CD4-positive, alpha-beta T cell treated with Interleukin-4 for 4 hours (primary cell): ENCODE measurements around the gene GSTM4.
A peak's percentile ranks its signal among the peaks of the same experiment; 100 is the strongest.
"Not testable (repeated sequence)": the region's sequence is repeated elsewhere in the genome, so short reads cannot be mapped to it uniquely, and the experiment has no call there.

ENCODE experiments used
- DNase-seq: peaks from one replicate; pipeline ENCODE4 v3.0.0-alpha.2; 2020

The GSTM4 gene

DNA sequence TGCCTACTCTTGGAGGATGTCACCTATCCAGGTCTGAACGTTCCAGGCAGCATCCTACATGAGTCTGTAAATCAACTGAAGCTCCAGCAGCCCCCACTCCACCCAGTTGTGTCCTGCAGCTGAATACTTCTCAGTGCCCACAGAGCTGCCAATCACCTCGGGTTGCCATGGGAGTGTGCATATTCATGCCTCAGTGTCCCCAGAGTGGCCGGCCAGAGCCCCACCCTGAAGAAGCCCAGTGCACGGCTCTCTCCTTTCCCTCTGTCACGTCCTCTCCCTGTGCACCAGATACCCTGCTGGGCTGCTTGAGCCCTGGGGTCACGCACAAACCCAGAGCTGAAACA is 16.1 kb upstream of the GSTM4 start:
- no peak for DNase-seq

DNA sequence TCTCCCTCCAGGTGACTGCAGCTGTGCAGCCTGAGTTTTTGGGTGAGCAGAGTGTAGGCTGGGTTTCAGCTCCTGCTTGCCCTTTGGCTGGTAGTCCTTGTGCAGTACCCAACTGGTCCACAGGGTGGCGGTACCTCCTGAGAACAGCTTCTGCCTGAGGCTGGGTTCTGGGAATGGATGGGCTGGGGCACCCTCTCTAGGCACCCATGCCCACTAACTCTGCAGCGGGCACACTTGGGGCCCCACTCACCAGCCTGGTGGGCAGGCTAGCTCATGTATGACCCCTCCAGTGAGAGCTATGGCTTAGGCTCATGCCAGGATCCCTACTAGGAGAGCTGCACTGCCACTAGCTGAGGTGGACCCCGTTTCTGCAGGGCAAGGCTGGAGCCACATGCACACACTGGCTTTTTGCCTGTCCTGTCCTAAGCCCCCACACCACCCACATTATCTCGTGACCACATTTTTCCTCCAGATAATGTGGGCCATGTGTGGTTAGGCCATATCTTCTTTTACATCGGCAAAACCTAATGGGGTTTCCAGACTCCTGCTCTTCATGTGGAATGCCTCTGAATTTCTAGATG is 15.5 kb upstream of the GSTM4 start:
- peak; percentile 83 for DNase-seq

DNA sequence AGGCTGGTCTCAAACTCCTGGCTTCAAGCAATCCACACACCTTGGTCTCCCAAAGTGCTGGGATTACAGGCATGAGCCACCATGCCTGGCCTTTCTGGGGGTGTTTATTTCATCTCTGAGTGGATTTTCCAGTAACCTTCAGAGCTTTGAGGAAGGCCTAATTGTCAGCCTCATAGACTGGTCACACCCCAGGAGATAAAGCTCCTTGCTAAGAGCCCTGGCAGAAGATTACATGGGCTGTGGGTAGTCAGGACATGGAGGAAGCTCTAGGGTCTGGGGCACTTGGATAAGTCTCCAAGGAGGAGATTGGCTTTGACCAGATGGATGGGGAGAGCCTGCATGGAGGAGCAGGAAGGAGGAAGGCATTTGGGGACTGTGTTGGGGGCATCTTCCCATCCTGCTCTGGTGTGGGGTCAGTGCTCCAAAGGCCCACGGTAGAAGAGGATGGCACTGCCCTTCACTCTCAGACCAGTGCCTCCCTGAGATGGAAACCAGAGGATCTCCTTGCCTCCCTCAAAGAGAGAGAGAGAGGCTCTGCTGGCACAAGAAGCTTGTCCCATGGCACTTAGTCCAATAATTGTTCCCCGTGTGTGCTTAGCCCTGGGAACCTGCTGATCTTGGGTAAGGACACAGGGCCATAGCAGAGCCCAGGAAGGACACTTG is 14.7 kb upstream of the GSTM4 start:
- DNase-seq = no peak

DNA sequence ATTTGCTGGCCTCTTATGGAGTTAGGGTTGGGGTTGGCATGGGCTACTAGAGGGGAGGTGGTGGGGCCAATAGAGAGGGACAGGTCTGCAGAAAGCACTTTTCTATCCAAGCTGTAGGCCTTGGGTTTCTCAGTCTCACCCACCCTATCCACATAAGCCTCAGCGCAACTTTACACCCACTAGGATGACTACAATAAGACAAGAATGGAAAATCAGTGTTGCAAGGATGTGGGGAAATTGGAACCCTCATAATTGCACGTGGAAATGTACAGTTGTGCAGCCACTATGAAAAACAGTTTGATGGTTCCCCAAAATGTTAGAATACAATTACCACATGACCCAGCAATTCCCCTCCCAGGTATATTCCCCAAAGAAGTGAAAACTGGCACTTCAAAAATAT is 14.0 kb upstream of the GSTM4 start:
- no peak for DNase-seq

DNA sequence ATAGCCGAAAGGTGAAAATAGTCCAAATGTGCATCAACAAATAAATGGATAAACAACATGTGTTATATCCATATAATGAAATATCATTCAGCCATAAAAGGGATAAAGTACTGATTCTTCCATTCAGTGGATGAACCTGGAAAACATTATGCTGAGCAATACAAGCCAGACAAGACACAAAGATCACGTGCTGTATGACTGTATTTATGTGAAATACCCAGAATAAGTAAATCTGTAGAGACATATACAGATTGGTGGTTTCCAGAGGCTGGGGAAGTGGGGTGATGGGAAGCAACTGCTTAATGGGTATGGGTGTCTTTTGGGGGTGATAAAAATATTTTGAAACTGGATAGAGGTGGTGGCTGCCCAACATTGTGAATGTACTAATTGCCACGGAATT is 13.3 kb upstream of the GSTM4 start:
- DNase-seq = no peak

DNA sequence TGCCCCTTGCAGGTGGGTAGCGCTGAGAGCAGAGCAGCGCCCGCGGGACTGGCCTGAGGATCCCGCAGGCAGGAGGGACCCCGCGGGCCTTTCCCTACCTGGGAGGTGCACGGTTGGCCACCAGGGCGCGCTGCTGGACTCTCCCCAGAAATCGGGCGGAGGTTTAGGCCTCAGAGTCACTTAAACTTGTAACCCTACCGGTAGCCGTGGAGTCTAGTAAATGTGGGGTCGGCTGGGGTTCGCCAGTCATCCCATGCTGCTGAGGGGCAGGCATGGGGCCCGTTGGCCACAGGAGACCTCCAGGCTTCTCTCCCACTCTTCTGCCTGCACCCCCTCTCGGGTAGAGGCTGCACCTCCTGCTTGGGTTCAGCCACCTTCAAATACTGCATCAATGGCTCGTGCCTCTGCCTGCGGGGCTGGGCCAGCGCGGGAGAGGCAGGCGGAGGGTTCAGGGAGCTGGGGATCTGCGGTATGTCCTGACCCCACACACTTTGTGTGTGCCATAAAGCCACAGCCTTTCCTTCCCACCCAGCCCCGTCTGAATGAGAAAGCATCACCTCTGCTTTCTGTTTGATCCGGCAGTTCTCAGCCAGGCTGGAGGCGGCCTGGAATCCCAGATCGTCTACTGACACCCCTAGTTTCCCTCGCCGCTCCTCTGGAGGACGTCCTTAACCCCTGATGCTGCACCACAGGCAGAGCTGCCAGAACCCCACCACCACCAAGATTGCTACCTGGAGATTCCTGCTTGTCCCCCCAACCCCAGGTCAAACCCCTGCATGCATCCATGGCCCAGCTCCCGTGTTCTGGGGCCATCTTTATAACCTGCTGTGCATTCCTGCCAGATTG is 12.3 kb upstream of the GSTM4 start:
- DNase-seq = peak; percentile 83

DNA sequence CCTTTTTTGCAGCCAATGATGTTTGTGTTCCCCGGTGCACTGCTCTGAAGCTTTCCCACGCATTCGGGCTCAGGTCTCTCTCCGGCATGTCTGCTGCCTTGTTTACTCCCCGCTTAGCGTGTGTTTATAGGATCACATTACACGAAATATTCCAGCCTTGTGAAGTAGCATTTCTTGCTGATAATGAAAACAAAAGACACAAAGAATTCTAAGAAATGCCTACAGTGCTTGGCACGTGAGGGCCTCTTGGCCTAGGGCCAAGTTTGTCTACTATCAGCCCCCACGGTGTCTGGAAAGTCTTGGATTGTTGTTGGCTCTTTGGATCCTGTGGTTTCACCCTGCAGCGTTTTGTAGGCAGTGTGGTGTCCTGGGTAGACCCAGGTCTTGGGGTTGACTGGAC is 11.2 kb upstream of the GSTM4 start:
- DNase-seq = no peak

DNA sequence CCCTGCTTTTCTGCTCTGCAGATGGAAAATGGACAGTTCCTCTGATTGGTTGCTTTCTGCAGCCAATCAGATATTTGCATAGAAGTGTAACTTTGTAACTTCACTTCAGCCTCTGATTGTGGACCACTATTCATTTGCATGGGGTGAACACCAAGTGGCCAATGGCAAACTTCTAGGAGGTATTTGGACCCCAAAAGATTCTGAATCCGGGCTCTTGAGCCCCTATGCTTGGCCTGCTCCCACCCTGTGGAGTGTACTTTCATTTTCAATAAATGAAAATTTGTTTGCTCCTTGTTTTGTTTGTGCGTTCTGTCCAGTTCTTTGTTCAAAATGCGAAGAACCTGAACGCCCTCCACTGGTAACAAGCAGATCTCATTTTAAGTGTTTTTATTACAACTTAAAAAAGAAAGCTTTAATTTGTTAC is 6.4 kb upstream of the GSTM4 start:
- no peak for DNase-seq

DNA sequence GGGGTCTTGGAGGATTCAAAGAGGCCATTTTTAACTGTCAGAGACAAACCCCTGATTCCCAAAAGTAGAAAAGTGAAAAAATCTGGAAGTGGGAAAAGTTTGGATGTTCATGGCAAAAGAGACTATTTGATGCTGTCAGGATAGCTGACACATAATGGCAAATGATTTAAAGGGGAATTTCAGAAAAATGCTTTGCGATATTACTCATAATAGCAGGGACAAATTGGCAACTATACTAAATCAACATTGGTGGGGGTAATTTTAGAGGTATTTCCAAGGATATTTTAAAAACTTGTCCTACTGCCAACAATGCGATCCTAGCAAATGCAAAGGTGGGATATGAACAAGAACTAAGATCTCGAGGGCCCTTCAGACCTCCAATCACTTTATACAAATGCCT is 5.3 kb upstream of the GSTM4 start:
- DNase-seq = no peak

DNA sequence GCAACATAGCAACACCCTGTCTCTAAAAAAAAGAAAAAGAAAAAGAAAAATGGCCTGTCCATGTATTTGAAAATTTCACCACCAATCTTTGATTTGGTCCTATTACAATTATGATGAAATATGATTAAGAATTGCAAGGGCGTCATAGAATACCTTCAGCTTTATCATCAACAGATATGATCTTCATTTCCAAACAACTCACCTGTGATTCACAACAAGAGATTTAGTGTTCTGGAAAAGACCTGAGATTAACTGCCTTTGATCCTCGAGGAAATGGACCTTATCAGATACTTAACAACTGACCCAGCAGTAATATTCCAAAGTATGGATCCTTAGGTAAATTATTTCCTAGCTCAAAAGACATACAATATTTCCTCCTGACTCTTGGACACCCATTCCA is 3.5 kb upstream of the GSTM4 start:
- no peak for DNase-seq

DNA sequence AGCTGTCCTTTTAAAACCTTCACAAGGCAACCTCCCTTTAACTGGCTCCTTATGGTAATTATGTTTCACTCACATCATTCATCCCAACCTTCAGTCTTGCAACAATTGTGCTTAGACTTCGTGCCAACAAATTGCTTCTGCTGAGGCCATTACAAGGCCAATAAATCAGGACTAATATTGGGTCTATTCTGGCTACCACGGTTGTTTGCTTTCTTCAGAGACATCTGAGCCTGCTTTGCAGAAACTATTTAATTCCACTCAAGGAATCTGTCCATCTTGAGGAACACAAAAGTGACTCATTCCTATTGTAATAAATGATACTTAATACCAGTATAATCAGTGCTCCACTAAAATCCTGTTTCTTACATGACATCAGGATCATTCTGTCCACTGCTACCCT is 2.6 kb upstream of the GSTM4 start:
- DNase-seq = no peak

DNA sequence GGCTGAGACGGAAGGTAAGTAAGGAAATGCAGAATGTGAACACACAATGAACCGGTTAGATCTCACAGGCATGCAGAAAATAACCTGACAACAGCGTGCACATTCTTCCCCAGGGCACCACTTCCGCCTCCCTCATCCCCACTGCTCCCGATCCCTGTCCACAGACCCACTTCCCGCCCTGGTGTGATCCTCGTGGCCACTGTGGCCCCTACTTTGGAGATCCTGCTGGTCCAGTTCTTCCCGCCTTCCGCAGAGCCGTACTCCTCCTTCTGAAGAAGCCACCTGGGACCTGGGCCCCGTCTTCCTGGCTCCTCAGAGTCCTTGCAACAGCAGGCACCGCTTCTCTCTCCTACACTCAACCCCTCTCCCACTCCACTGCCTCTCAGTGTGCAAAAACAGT is 1.4 kb upstream of the GSTM4 start:
- no peak for DNase-seq

DNA sequence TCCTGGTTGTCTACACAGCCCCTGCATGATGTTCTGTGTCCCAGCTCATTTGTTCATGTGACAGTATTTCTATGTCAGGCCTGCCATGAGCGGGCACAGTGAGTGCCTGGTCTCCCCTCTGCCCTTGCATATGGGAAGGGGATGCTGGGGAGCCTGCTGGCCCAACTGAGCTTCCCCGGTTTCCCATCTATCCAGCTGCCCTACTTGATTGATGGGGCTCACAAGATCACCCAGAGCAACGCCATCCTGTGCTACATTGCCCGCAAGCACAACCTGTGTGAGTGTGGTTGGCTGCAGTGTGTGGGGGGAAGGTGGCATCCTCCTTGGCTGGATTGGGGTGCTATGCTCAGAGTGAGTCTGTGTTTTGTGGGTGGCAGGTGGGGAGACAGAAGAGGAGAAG is 1.5 kb downstream of the GSTM4 start:
- DNase-seq = no peak

DNA sequence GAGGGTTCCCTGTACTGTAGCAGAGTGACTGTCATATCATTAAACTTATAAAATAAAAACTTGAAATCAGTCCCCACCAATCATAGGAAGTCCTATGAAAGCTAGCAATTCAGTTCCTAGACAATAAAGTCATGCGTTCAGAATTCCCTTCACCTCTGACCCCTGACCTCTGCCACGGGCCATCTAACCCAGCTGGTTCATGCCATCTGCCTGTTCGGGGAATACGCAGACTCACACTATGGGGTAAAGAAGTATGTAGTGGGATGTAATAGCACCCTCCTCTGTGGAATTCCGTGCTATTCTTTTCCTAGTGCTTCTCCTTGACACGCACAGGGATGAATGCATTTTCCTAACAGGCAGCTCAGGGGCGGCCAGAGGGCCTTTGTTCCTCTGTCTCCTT is 2.1 kb downstream of the GSTM4 start:
- no peak for DNase-seq

DNA sequence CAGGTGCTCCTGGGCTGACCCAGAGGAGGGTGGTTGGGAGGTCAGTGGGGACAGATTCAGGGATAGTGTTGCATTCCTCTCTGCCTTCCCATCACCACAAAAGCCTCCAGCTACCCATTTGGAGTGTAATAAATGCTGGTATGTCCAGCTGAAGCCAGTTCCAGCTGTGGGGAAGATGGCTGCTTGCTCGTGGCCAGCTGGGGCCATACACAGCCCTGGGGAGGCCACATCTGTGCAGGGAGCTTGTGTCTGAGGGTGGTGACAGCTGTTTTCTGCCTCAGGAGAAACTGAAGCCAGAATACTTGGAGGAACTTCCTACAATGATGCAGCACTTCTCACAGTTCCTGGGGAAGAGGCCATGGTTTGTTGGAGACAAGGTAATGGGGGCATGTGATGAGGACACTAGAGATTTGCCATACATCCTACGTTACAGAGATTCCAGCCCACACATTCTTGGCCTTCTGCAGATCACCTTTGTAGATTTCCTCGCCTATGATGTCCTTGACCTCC is 2.7 kb downstream of the GSTM4 start:
- no peak for DNase-seq

DNA sequence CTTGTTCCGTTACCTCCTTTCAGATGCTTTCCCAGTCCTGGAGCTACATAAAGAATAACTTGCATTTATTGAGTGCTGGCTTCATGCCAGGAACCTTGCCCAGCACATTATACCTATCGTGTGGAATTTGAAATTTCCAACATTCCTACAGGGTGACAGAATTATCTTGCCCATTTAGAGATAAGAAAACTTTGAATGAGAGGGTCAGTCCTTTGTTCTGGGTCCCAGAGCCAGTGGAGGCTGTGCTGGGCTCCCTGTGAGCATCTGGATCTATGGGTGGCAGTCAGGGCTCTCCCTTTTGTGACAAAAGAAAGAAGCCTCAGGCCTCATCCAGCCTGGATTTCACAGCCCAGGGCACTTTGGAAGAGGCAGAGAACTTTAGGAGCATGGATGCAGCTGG is 3.2 kb downstream of the GSTM4 start:
- no peak for DNase-seq

DNA sequence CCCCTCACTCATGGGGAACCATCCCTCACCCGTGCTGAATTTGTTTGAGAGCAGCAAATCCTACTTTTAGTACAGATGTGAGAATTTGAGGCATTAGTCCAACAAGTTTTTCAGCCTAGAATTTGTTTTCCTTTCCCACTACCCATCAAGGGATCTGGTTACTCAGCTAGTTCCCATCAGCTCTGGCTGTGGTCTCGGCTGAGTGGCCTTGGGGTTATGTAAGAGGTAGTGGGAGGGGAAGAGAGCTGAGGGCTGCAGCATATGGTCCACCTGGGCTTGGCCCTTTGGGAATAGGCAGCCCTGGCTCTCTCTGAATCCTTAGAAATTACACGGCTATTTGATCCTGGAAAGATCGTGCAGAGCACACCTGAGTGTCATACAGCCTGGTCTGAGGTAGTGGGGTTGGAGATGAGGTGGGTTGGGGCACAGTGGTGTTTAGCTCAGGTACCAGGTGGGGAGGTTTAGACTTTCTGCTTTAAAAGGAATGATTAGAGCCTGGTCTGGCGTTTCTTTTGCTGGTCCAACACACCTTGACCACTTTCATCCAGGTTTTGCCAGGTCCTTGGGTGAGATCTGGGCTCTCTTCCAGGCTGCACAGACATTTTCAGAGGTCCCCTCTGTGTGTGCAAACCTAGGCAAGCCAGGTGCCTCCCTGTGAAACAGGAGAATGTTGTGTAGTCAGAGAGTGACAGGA is 4.2 kb downstream of the GSTM4 start:
- no peak for DNase-seq

DNA sequence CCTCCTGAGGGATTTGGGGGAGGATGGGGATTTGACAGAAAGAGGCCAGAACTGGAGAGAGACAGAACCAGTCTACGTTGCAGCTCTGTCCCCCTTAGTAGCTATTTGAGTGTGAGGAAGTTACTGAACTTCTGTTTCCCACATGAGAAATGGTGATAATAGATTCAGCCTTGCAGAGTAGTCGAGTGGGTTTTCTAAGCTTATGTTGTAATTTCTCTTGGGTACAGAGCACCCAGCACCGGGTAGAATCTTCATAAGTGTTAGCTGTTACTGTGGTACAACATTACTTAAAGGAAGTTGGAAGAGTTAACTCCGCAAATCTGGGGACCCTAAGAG is 4.8 kb downstream of the GSTM4 start:
- not testable (repeated sequence) for DNase-seq

DNA sequence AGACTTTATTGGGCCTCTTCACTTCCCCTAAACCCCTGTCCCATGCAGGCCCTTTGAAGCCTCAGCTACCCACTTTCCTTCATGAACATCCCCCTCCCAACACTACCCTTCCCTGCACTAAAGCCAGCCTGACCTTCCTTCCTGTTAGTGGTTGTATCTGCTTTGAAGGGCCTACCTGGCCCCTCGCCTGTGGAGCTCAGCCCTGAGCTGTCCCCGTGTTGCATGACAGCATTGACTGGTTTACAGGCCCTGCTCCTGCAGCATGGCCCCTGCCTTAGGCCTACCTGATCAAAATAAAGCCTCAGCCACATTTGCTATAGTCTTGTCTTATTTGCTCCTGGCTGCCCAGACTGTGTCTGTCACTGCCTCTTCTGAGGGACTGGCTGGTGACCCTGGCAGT is 5.5 kb downstream of the GSTM4 start:
- DNase-seq = no peak

DNA sequence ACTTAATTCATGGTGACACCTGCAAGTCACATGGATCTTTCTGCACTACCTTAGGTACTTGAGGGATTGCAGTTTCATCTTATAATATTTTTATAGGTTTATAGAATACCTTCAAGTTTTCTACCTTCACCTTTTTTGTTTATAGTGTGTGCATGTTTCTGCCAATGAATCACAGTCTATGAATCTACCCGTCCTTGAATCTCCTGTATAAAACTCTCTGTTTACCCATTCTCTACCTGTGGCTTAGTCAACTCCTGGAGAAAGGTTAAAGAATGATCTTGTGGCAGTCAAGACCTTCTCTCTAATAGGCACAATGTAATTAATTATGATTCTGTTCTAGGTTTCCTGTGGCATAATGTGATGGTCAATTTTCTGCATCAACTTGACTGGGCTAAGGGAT is 8.8 kb downstream of the GSTM4 start:
- no peak for DNase-seq

DNA sequence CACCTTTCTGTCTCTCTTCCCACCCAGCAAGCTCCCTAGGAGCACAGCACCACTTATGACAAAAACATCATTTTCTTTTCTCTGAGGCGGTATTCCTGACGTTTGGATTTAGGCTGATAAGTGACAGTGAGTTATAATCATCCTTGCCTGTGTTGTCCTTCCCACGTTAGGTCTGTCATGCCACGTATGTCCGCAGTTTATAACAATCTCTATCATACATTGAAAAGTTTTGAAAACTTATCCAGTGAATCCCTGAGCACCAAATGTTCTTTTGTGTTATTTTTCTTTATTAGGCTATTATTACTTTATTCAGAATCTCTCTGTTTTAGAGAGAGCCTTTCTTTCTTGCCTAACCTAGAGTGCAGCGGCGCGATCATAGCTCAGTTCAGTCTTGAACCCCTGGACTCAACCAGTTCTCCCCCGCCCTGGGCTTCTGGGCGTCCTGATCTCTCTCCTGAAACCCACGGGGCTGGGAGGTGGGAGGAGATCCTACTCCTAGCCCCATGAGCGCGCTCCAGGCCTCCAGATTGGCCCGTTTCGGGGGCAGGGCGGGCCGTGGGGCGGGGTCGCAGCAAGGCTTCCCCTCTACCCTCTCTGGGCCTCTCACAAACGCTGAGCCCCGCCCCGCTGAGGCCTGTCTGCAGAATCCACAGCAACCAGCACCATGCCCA is 11.7 kb downstream of the GSTM4 start, which contains the start of gene GSTM2:
Gene GSTM2 (plus strand): TSS at position 606 of the 671 bp plus-strand sequence. CDS start 59 bp downstream, at position 665.
- DNase-seq = peak; percentile 58

DNA sequence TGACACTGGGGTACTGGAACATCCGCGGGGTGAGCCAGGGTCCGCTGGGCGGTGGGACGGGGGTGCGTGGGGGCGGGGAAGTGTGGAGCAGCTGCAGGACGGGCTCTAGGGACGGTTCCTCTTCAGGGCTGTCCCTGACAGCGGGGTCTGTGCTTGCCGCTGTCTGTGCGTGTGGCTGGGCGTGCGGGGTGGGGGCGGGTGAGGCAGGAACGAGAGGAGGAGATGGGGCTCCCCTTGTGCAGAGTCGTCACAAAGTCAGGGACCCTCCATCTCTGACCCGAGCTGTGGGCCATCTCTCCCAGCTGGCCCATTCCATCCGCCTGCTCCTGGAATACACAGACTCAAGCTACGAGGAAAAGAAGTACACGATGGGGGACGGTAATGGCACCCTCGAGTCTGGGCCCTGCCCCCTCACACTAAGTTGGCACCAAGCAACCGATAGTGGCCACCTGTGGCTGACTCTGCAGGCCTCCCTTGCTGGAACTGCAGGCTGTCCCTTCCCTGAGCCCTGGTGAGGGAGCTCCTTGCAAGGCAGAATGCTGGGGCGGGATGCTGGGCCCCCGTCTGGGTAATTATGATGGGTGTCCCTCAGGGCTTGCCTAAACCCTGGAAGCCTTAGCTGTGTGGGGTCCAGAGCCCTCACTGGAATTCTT is 12.3 kb downstream of the GSTM4 start:
- DNase-seq = no peak
